ENCODE measurements around the gene GPR132. TPM values are rescaled to one million over a fixed set of nuclear protein-coding genes. Genes with fewer than 3 reads are reported as not detected.

GPR132 gene
- total and polyA plus RNA-seq, 2 of the 8 experiments (the other 6 are each of a cell fraction or from before 2014, with no cell fraction given), result 0.11 TPM; not detected in 1

DNA sequence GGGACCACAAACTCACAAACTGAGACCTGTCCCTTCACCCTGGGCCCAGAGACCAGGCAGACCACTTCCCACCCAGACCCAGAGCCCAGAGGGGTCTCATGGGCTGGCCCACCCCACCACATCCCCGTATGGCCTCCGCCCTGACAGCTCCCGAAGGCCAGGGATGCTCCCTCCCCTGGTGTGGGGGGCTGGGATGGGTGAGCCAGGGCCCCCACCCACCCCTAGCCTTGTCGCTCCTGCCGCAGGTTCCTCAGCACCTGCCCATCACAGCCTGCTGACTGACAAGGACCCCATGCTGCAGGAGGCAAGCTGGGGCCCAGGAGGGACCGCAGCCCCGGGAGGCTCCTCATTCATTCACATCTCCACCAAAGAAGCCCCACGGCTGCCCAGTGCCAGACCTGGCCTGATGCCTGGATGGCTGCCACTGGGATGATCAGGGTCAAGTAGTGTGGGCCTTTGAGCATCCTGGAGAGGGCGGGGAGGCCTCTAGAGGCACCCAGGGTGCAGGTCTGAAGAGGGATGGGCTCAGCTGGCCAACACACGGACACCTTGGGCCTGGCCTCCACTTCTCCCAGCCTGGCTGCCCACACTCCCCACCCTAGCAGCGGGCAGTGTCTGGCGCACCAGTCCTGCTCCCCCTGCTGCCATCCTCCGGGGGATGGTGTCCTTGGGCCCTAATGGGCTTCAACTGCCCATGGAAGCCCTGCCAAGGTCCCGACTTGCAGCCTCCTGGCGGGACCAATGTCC lies 24.7 kb upstream of the GPR132 start (continued):
- TF ChIP-seq, protein P1, sequence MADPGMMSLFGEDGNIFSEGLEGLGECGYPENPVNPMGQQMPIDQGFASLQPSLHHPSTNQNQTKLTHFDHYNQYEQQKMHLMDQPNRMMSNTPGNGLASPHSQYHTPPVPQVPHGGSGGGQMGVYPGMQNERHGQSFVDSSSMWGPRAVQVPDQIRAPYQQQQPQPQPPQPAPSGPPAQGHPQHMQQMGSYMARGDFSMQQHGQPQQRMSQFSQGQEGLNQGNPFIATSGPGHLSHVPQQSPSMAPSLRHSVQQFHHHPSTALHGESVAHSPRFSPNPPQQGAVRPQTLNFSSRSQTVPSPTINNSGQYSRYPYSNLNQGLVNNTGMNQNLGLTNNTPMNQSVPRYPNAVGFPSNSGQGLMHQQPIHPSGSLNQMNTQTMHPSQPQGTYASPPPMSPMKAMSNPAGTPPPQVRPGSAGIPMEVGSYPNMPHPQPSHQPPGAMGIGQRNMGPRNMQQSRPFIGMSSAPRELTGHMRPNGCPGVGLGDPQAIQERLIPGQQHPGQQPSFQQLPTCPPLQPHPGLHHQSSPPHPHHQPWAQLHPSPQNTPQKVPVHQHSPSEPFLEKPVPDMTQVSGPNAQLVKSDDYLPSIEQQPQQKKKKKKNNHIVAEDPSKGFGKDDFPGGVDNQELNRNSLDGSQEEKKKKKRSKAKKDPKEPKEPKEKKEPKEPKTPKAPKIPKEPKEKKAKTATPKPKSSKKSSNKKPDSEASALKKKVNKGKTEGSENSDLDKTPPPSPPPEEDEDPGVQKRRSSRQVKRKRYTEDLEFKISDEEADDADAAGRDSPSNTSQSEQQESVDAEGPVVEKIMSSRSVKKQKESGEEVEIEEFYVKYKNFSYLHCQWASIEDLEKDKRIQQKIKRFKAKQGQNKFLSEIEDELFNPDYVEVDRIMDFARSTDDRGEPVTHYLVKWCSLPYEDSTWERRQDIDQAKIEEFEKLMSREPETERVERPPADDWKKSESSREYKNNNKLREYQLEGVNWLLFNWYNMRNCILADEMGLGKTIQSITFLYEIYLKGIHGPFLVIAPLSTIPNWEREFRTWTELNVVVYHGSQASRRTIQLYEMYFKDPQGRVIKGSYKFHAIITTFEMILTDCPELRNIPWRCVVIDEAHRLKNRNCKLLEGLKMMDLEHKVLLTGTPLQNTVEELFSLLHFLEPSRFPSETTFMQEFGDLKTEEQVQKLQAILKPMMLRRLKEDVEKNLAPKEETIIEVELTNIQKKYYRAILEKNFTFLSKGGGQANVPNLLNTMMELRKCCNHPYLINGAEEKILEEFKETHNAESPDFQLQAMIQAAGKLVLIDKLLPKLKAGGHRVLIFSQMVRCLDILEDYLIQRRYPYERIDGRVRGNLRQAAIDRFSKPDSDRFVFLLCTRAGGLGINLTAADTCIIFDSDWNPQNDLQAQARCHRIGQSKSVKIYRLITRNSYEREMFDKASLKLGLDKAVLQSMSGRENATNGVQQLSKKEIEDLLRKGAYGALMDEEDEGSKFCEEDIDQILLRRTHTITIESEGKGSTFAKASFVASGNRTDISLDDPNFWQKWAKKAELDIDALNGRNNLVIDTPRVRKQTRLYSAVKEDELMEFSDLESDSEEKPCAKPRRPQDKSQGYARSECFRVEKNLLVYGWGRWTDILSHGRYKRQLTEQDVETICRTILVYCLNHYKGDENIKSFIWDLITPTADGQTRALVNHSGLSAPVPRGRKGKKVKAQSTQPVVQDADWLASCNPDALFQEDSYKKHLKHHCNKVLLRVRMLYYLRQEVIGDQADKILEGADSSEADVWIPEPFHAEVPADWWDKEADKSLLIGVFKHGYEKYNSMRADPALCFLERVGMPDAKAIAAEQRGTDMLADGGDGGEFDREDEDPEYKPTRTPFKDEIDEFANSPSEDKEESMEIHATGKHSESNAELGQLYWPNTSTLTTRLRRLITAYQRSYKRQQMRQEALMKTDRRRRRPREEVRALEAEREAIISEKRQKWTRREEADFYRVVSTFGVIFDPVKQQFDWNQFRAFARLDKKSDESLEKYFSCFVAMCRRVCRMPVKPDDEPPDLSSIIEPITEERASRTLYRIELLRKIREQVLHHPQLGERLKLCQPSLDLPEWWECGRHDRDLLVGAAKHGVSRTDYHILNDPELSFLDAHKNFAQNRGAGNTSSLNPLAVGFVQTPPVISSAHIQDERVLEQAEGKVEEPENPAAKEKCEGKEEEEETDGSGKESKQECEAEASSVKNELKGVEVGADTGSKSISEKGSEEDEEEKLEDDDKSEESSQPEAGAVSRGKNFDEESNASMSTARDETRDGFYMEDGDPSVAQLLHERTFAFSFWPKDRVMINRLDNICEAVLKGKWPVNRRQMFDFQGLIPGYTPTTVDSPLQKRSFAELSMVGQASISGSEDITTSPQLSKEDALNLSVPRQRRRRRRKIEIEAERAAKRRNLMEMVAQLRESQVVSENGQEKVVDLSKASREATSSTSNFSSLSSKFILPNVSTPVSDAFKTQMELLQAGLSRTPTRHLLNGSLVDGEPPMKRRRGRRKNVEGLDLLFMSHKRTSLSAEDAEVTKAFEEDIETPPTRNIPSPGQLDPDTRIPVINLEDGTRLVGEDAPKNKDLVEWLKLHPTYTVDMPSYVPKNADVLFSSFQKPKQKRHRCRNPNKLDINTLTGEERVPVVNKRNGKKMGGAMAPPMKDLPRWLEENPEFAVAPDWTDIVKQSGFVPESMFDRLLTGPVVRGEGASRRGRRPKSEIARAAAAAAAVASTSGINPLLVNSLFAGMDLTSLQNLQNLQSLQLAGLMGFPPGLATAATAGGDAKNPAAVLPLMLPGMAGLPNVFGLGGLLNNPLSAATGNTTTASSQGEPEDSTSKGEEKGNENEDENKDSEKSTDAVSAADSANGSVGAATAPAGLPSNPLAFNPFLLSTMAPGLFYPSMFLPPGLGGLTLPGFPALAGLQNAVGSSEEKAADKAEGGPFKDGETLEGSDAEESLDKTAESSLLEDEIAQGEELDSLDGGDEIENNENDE (IDR thresholded peaks at IDR 0.05; ENCODE audit: insufficient replicate concordance, low read length), result no peak

Measured in H1 (cell line).